HepG2 (cell line): ENCODE measurements around the gene SEC14L5. TPM values are rescaled to one million over a fixed set of nuclear protein-coding genes. Genes with fewer than 3 reads are reported as not detected.

ENCODE experiments used
- CEBPB ChIP-seq: IDR thresholded peaks from 2 replicates; pipeline ENCODE4 v1.6.1; 2011; ENCODE audit warnings: low read depth, low read length, improper control_type of control experiment, borderline replicate concordance
- DDIT3 ChIP-seq: sonication (generic); formaldehyde crosslinking; IDR thresholded peaks from 2 replicates; pipeline ENCODE4 v1.4.0; 2020; ENCODE audit warnings: mild to moderate bottlenecking, missing genetic modification reagents
- FOXA1 ChIP-seq, 2 experiments: fragments of 450-650 bp in 1 of 2; sonication (generic) in 1 of 2; formaldehyde crosslinking in 1 of 2; IDR thresholded peaks; 2 replicates each; pipeline versions ENCODE4 v1.4.0 to v1.6.1; 2016 to 2020; ENCODE audit warnings: missing genetic modification reagents in 1 of 2
- GATAD2A ChIP-seq: IDR thresholded peaks from 2 replicates; pipeline ENCODE4 v1.6.1; 2016
- HNRNPLL ChIP-seq: fragments of 200-400 bp; formaldehyde crosslinking; IDR thresholded peaks from 2 replicates; pipeline ENCODE4 v1.6.1; 2017; ENCODE audit warnings: mild to moderate bottlenecking, low read depth, low read length; ENCODE audit not compliant: poor library complexity, severe bottlenecking
- HOXA5 ChIP-seq: sonication (generic); formaldehyde crosslinking; IDR thresholded peaks from 2 replicates; pipeline ENCODE4 v1.4.0; 2020; ENCODE audit warnings: missing genetic modification reagents
- MEIS2 ChIP-seq: sonication (generic); formaldehyde crosslinking; IDR thresholded peaks from 2 replicates; pipeline ENCODE4 v1.9.0; 2021; ENCODE audit warnings: mild to moderate bottlenecking, missing genetic modification reagents
- MNT ChIP-seq: fragments of 450-650 bp; IDR thresholded peaks from 2 replicates; pipeline ENCODE4 v1.6.1; 2016
- NAIF1 ChIP-seq: sonication (generic); formaldehyde crosslinking; IDR thresholded peaks from 2 replicates; pipeline ENCODE4 v1.5.0; 2020; ENCODE audit warnings: mild to moderate bottlenecking, missing genetic modification reagents, borderline replicate concordance
- NFE2L1 ChIP-seq: sonication (generic); formaldehyde crosslinking; IDR thresholded peaks from 2 replicates; pipeline ENCODE4 v1.4.0; 2020; ENCODE audit warnings: missing genetic modification reagents, mild to moderate bottlenecking, borderline replicate concordance
- PAWR ChIP-seq: sonication (generic); formaldehyde crosslinking; IDR thresholded peaks from 2 replicates; pipeline ENCODE4 v1.4.0; 2020; ENCODE audit warnings: missing genetic modification reagents, mild to moderate bottlenecking, borderline replicate concordance
- PRDM4 ChIP-seq: sonication (generic); formaldehyde crosslinking; IDR thresholded peaks from 2 replicates; pipeline ENCODE4 v1.9.0; 2021; ENCODE audit warnings: missing genetic modification reagents, borderline replicate concordance
- TEAD3 ChIP-seq: optimal IDR thresholded peaks from 2 replicates; pipeline ENCODE3; 2016; ENCODE audit warnings: borderline replicate concordance
- ZBTB38 ChIP-seq: sonication (generic); formaldehyde crosslinking; IDR thresholded peaks from 2 replicates; pipeline ENCODE4 v1.5.1; 2020; ENCODE audit warnings: mild to moderate bottlenecking, missing genetic modification reagents
- ZFP90 ChIP-seq: sonication (generic); formaldehyde crosslinking; IDR thresholded peaks from 2 replicates; pipeline ENCODE4 v1.8.0; 2022; ENCODE audit warnings: missing genetic modification reagents, mild to moderate bottlenecking, inconsistent platforms, borderline replicate concordance
- ZNF431 ChIP-seq: sonication (generic); formaldehyde crosslinking; IDR thresholded peaks from 2 replicates; pipeline ENCODE4 v1.9.0; 2022; ENCODE audit warnings: missing genetic modification reagents, low read depth, mild to moderate bottlenecking, borderline replicate concordance
- ZNF513 ChIP-seq: sonication (generic); formaldehyde crosslinking; conservative IDR thresholded peaks from 2 replicates; pipeline ENCODE4 v1.5.0; 2020; ENCODE audit warnings: missing genetic modification reagents
- ZNF597 ChIP-seq: sonication (generic); formaldehyde crosslinking; IDR thresholded peaks from 2 replicates; pipeline ENCODE4 v1.5.0; 2020; ENCODE audit warnings: missing genetic modification reagents
- ZNF652 ChIP-seq: IDR thresholded peaks from 2 replicates; pipeline ENCODE4 v1.6.1; 2016; ENCODE audit warnings: low read depth, borderline replicate concordance
- ZNF691 ChIP-seq: sonication (generic); formaldehyde crosslinking; IDR thresholded peaks from 2 replicates; pipeline ENCODE4 v1.4.0; 2020; ENCODE audit warnings: missing genetic modification reagents, low read depth, mild to moderate bottlenecking, borderline replicate concordance
- polyA plus RNA-seq, 8 experiments: library from polyadenylated mRNA; depleted of rRNA in 3 of 8; stranded (reverse) in 7 of 8; unstranded in 1 of 8; fragments of >200 nt; fragmentation: Illumina TruSeq in 4 of 8; extraction: Trizol in 4 of 8; gene quantifications; 2 replicates each; pipeline versions ENCODE4 v1.2.1 to v1.2.3, GENCODE V29; 2011 to 2016; ENCODE audit warnings: low read depth in 4 of 8, missing spikeins in 1 of 8, mixed read lengths in 1 of 8; ENCODE audit not compliant: insufficient read depth in 1 of 8
- total RNA-seq, 5 experiments: library from RNA; depleted of rRNA; stranded (reverse); fragments of >200 nt; fragmentation: Illumina TruSeq; extraction: Trizol; gene quantifications; 2 replicates each; pipeline ENCODE4 v1.2.3, GENCODE V29; 2016; ENCODE audit warnings: low read depth in 1 of 5

SEC14L5 gene
- total and polyA plus RNA-seq, 2 of the 13 experiments (the other 11 are each of a cell fraction or from before 2014, with no cell fraction given) = 0.40 to 0.42 TPM

GRCh38 chr16:5032748-5033167 is 74.6 kb downstream of the SEC14L5 start (continued):
- TF ChIP-seq PRDM4 (no peak), DDIT3 (CRISPR knock-in tag) (no peak), ZNF597 (CRISPR knock-in tag) (no peak), MNT (no peak), HNRNPLL (no peak), FOXA1 (IDR thresholded peaks at IDR 0.05) (no peak), FOXA1 (CRISPR knock-in tag; IDR thresholded peaks at IDR 0.05) (peak; percentile 82), PAWR (CRISPR knock-in tag) (no peak), ZNF652 (no peak), GATAD2A (CRISPR knock-in tag) (peak; percentile 8; the same call in 1 of the 2 replicates), ZNF431 (CRISPR knock-in tag) (no peak), NAIF1 (CRISPR knock-in tag) (no peak), CEBPB (no peak), ZNF513 (CRISPR knock-in tag) (no peak), TEAD3 (CRISPR knock-in tag) (no peak), ZNF691 (CRISPR knock-in tag) (no peak), NFE2L1 (no peak), ZFP90 (CRISPR knock-in tag) (no peak), ZBTB38 (CRISPR knock-in tag) (no peak), HOXA5 (CRISPR knock-in tag) (no peak), MEIS2 (no peak)
